Measurements from ENCODE around the gene MAPKAP1.

- no peak for TF ChIP-seq POLR2A (IDR thresholded peaks at IDR 0.05)
- TF ChIP-seq, protein P1, sequence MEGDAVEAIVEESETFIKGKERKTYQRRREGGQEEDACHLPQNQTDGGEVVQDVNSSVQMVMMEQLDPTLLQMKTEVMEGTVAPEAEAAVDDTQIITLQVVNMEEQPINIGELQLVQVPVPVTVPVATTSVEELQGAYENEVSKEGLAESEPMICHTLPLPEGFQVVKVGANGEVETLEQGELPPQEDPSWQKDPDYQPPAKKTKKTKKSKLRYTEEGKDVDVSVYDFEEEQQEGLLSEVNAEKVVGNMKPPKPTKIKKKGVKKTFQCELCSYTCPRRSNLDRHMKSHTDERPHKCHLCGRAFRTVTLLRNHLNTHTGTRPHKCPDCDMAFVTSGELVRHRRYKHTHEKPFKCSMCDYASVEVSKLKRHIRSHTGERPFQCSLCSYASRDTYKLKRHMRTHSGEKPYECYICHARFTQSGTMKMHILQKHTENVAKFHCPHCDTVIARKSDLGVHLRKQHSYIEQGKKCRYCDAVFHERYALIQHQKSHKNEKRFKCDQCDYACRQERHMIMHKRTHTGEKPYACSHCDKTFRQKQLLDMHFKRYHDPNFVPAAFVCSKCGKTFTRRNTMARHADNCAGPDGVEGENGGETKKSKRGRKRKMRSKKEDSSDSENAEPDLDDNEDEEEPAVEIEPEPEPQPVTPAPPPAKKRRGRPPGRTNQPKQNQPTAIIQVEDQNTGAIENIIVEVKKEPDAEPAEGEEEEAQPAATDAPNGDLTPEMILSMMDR (IDR thresholded peaks at IDR 0.05), result no peak
Measured at GRCh38 chr9:125743682-125744428, 36.8 kb upstream of the MAPKAP1 start.
